Chondrocyte (in vitro differentiated cells): Measurements from ENCODE around the gene TCEAL4. TPM values are rescaled to one million over a fixed set of nuclear protein-coding genes. Genes with fewer than 3 reads are reported as not detected.
A peak's percentile ranks its signal among the peaks of the same experiment; 100 is the strongest.
"Not testable (repeated sequence)": the region's sequence is repeated elsewhere in the genome, so short reads cannot be mapped to it uniquely, and the experiment has no call there.

Source experiments
- DNase-seq: peaks from one replicate; pipeline ENCODE4 v3.0.0; 2021; ENCODE audit warnings: mixed read lengths, low spot score
- H3K27ac Mint-ChIP-seq: one replicate; pipeline ENCODE4 v1.8.0; 2021; ENCODE audit warnings: mild to moderate bottlenecking, moderate library complexity, mixed read lengths; ENCODE audit not compliant: unreplicated experiment
- H3K27me3 Mint-ChIP-seq: 2 replicates; pipeline ENCODE4 v1.8.0; 2021; ENCODE audit warnings: low read depth, mixed read lengths
- H3K36me3 Mint-ChIP-seq: 2 replicates; pipeline ENCODE4 v1.8.0; 2021; ENCODE audit warnings: low read depth, mixed read lengths
- H3K4me1 Mint-ChIP-seq: 2 replicates; pipeline ENCODE4 v1.8.0; 2021; ENCODE audit warnings: low read depth, mild to moderate bottlenecking, mixed read lengths
- H3K4me3 Mint-ChIP-seq: one replicate; pipeline ENCODE4 v1.8.0; 2021; ENCODE audit warnings: mild to moderate bottlenecking, moderate library complexity, mixed read lengths; ENCODE audit not compliant: unreplicated experiment
- H3K9me3 Mint-ChIP-seq: 2 replicates; pipeline ENCODE4 v1.8.0; 2021; ENCODE audit warnings: low read depth, mixed read lengths
- total RNA-seq: library from RNA; stranded (reverse); gene quantifications from 3 replicates; pipeline ENCODE4 v1.2.1, GENCODE V29; 2021
- TF ChIP-seq, protein P1 (sequence below): fragments of 200-600 bp; sonication (generic); IDR thresholded peaks from 2 replicates; pipeline ENCODE4 v1.5.0; 2021; ENCODE audit warnings: antibody characterized with exemption, mild to moderate bottlenecking, moderate library complexity

TCEAL4 gene
- total RNA-seq, 1 donor from 2014 or later = 91.5 TPM

DNA sequence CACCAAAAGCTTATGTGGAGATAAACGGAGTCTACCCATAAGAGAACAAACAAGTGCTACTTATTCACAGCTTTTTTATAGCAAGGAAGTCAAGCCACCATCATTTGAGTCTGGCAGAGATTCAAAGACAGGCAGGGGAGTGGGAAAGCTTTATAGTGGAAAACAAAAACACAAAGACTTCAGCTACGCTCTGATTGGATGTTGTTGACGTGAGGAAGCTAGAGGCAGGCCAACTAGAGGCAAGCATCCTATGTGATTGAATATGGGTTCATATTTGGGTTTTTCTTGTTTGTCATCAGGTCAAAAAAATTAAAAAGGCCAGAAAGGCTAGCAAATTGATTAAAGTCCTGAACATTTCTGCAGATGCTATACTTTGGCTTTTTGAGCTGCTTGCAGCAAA, 719 bp upstream of the TCEAL4 start:
- Mint-ChIP-seq H3K4me1 (peaks cover 11% of the 10 kb centered on the region), H3K36me3 (peaks cover 6% of the 10 kb centered on the region)

DNA sequence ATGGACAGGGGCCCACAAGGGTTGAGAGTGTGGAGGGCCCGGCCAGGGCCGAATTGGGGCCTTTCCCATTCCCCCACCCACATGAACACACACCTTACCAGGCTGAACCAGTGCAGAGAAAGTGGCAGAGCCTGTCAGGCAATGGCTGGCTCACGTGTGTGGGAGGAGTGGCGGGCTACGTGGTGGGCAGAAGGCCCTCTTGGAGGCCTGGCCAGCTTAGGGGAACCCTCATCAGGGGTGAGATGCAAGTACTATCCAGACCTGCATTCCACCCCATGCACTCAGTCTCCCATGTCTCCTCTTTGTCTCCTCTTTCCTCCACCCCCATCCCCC, 965 bp downstream of the TCEAL4 start:
- peaks cover 6% of the 10 kb centered on the region for H3K36me3 Mint-ChIP-seq
- H3K9me3 Mint-ChIP-seq = peaks cover 12% of the 10 kb centered on the region
- peak overlapping the region; percentile 88 for H3K27ac Mint-ChIP-seq
- TF ChIP-seq, protein P1, sequence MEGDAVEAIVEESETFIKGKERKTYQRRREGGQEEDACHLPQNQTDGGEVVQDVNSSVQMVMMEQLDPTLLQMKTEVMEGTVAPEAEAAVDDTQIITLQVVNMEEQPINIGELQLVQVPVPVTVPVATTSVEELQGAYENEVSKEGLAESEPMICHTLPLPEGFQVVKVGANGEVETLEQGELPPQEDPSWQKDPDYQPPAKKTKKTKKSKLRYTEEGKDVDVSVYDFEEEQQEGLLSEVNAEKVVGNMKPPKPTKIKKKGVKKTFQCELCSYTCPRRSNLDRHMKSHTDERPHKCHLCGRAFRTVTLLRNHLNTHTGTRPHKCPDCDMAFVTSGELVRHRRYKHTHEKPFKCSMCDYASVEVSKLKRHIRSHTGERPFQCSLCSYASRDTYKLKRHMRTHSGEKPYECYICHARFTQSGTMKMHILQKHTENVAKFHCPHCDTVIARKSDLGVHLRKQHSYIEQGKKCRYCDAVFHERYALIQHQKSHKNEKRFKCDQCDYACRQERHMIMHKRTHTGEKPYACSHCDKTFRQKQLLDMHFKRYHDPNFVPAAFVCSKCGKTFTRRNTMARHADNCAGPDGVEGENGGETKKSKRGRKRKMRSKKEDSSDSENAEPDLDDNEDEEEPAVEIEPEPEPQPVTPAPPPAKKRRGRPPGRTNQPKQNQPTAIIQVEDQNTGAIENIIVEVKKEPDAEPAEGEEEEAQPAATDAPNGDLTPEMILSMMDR = no peak
- H3K4me3 Mint-ChIP-seq = peak overlapping the region; percentile 85
- H3K27me3 Mint-ChIP-seq = no peaks in the 10 kb centered on the region
- DNase-seq = no peak
- H3K4me1 Mint-ChIP-seq = peaks cover 11% of the 10 kb centered on the region

More for the DNA sequence above, 719 bp upstream of the TCEAL4 start:
- H3K4me3 Mint-ChIP-seq = peak overlapping the region; percentile 85
- TF ChIP-seq, protein P1 = no peak
- no peak for DNase-seq
- no peak overlapping the region for H3K27ac Mint-ChIP-seq
- peaks cover 3% of the 10 kb centered on the region for H3K27me3 Mint-ChIP-seq
- peaks cover 12% of the 10 kb centered on the region for H3K9me3 Mint-ChIP-seq

DNA sequence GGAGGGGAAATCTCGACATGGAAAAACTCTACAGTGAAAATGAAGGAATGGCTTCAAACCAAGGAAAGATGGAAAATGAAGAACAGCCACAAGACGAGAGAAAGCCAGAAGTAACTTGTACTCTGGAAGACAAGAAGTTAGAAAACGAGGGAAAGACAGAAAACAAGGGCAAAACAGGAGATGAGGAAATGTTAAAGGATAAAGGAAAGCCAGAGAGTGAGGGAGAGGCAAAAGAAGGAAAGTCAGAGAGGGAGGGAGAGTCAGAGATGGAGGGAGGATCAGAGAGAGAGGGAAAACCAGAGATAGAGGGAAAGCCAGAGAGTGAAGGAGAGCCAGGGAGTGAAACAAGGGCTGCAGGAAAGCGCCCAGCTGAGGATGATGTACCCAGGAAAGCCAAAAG, 1.3 kb downstream of the TCEAL4 start:
- Mint-ChIP-seq H3K27me3 (no peaks in the 10 kb centered on the region), H3K27ac (peak overlapping the region; percentile 39), H3K36me3 (peaks cover 6% of the 10 kb centered on the region), H3K4me1 (peaks cover 11% of the 10 kb centered on the region), H3K9me3 (peaks cover 12% of the 10 kb centered on the region), H3K4me3 (peak overlapping the region; percentile 85)
- TF ChIP-seq, protein P1 = no peak
- no peak for DNase-seq

DNA sequence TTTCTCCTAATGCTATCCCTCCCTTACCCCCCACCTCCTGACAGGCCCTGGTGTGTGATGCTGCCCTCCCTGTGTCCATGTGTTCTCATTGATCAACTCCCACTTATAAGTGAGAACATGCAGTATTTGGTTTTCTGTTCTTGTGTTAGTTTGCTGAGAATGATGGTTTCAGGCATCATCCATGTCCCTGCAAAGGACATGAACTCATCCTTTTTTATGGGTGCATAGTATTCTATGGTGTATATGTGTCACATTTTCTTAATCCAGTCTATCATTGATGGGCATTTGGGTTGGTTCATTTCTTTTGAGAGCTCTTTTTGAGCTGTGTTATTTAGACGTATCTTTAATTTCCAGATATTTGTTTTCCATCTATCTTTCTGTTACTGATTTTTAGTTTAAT, 7.0 kb downstream of the TCEAL4 start:
- H3K27me3 Mint-ChIP-seq, H3K27ac Mint-ChIP-seq, DNase-seq, H3K4me1 Mint-ChIP-seq, H3K36me3 Mint-ChIP-seq, H3K4me3 Mint-ChIP-seq: not testable (repeated sequence)
- peaks cover 11% of the 10 kb centered on the region for H3K9me3 Mint-ChIP-seq

DNA sequence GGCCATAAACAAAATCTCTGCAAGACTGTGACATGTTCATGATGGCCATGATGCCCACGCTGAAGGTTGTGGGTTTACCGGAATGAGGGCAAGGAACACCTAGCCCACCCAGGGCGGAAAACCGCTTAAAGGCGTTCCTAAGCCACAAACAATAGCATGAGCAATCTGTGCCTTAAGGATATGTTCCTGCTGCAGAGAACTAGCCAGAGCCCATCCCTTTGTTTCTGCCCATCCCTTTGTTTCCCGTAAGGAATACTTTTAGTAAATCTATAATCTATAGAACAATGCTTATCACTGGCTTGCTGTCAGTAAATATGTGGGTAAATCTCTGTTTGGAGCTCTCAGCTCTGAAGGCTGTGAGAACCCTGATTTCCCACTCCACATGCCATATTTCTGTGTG, 9.9 kb downstream of the TCEAL4 start:
- peaks cover 11% of the 10 kb centered on the region for H3K9me3 Mint-ChIP-seq
- not testable (repeated sequence) for DNase-seq, H3K27me3 Mint-ChIP-seq, H3K36me3 Mint-ChIP-seq, H3K4me1 Mint-ChIP-seq, H3K4me3 Mint-ChIP-seq, H3K27ac Mint-ChIP-seq

DNA sequence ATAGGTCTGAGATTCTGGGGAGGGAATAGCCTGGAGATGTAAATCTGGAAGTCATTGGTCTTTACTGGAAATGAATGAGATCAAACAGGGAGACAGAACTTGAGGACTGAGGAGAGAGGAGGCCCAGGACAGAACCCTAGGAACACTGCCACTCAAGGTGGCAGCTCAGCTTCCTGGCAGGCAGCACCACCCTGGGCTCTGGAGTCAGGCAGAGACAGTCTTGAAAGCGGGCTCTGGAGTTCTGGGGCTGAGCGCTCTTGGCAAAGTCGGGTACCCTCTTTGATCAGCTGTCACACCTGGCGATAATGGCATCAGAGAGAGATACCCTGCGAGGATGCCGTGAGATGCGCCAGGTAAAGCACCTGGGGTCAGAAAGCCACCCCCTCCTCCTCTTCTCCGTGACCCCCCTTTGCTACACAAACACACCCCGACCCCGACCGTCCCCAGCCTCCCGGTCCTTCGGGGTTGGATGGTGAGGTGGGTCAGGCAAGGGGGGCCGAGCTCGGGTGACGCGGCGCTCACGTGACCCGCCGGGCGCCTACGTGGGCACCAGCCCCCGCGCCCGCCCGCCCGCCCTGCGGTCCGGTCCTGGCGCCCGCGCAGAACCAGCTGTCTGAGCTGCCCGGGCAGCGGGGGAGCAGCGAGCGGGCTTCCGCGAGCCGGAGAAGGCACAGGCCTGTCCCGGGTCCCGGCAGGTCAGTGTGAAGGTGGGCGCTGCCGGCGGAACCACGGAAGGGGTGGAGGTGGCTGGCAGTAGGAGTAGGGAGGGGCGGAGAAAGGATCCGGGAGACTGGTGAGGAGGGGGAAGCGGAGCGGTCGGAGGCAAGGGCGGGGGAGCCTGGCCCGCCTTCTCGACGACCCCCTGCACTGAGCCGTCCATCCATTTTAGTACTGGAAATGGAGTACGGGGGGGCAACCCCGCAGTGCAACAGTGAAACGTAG, 22.3 kb downstream of the TCEAL4 start, which contains the start of gene TCEAL3:
Gene TCEAL3, plus strand, starts transcription at position 600 of the 942 bp plus-strand sequence. CDS start 1,102 bp downstream, outside the sequence.
- peaks cover 2% of the 10 kb centered on the region for H3K36me3 Mint-ChIP-seq
- H3K27me3 Mint-ChIP-seq = no peaks in the 10 kb centered on the region
- no peak for DNase-seq
- peak within 1 kb of the TSS; percentile 83 for H3K4me3 Mint-ChIP-seq
- H3K27ac Mint-ChIP-seq = peak within 1 kb of the TSS; percentile 93
- TF ChIP-seq, protein P1 = no peak
- H3K4me1 Mint-ChIP-seq = peaks cover 18% of the 10 kb centered on the region
- peaks cover 4% of the 10 kb centered on the region for H3K9me3 Mint-ChIP-seq
